Liver (tissue), 3 donors: ENCODE results near the gene LMAN2.
A peak's percentile ranks its signal among the peaks of the same experiment; 100 is the strongest.

Experiments
- ATF3 ChIP-seq: IDR thresholded peaks from 2 replicates; pipeline ENCODE4 v1.6.1; 2016; ENCODE audit warnings: antibody characterized with exemption
- CTCF ChIP-seq: fragments of 150-350 bp; IDR thresholded peaks from 2 replicates; pipeline ENCODE4 v1.5.1; 2017; ENCODE audit warnings: improper control_type of control experiment, low read depth, low read length; ENCODE audit not compliant: missing input control
- FOXA1 ChIP-seq: IDR thresholded peaks from 2 replicates; pipeline ENCODE4 v1.6.1; 2016; ENCODE audit warnings: antibody characterized with exemption
- HNF4A ChIP-seq, 2 donors: conservative IDR thresholded peaks; 2 replicates each; pipeline ENCODE4 v1.6.1; 2016; ENCODE audit warnings: antibody characterized with exemption in 2 of 2, mild to moderate bottlenecking in 2 of 2
- HNF4G ChIP-seq: IDR thresholded peaks from 2 replicates; pipeline ENCODE4 v1.6.1; 2016; ENCODE audit warnings: antibody characterized with exemption
- JUND ChIP-seq, 2 donors: IDR thresholded peaks; 2 replicates each; pipeline ENCODE4 v1.6.1; 2016; ENCODE audit warnings: antibody characterized with exemption in 2 of 2
- MAX ChIP-seq: IDR thresholded peaks from 2 replicates; pipeline ENCODE4 v1.6.1; 2016; ENCODE audit warnings: antibody characterized with exemption
- NR2F2 ChIP-seq: IDR thresholded peaks from 2 replicates; pipeline ENCODE4 v1.6.1; 2016; ENCODE audit warnings: antibody characterized with exemption
- RAD21 ChIP-seq, 2 donors: IDR thresholded peaks; 2 replicates each; pipeline ENCODE4 v1.6.1; 2016; ENCODE audit warnings: antibody characterized with exemption in 2 of 2, mild to moderate bottlenecking in 2 of 2
- REST ChIP-seq: IDR thresholded peaks from 2 replicates; pipeline ENCODE4 v1.6.1; 2016; ENCODE audit warnings: antibody characterized with exemption, mild to moderate bottlenecking
- RXRA ChIP-seq, 2 donors: IDR thresholded peaks; 2 replicates each; pipeline ENCODE4 v1.6.1; 2017 to 2018; ENCODE audit warnings: antibody characterized with exemption in 2 of 2, mild to moderate bottlenecking in 1 of 2
- SP1 ChIP-seq: IDR thresholded peaks from 2 replicates; pipeline ENCODE4 v1.6.1; 2018; ENCODE audit warnings: antibody characterized with exemption, mild to moderate bottlenecking
- TAF1 ChIP-seq: conservative IDR thresholded peaks from 2 replicates; pipeline ENCODE4 v1.6.1; 2016; ENCODE audit warnings: antibody characterized with exemption, mild to moderate bottlenecking
- ZBTB33 ChIP-seq: IDR thresholded peaks from 2 replicates; pipeline ENCODE4 v1.6.1; 2016; ENCODE audit warnings: antibody characterized with exemption
- donor health status: healthy.
- donor health status: healthy.

GRCh38 chr5:177378884-177379883, 27.7 kb upstream of the LMAN2 start:
- TF ChIP-seq RAD21 (IDR thresholded peaks at IDR 0.05) (peak; percentile 36 to 57), CTCF (no peak), ATF3 (no peak), JUND (IDR thresholded peaks at IDR 0.05) (peak; percentile 64 to 69), ZBTB33 (no peak), SP1 (peak; percentile 96), RXRA (IDR thresholded peaks at IDR 0.05) (peak; percentile 89 to 91), HNF4G (peak; percentile 92), NR2F2 (peak; percentile 62), REST (peak; percentile 89), TAF1 (peak; percentile 91), MAX (peak; percentile 93), FOXA1 (peak; percentile 50), HNF4A (conservative IDR thresholded peaks at IDR 0.05) (peak; percentile 92 to 96)
